ENCODE results near the gene SEPTIN7. TPM values are rescaled to one million over a fixed set of nuclear protein-coding genes. Genes with fewer than 3 reads are reported as not detected.
A peak's percentile ranks its signal among the peaks of the same experiment; 100 is the strongest.

SEPTIN7 gene
- total RNA-seq, 1 donor from 2014 or later, result 193 TPM

GRCh38 chr7:35839860-35840854, 39.3 kb downstream of the SEPTIN7 start:
- DNase-seq, result peak; percentile 3

GRCh38 chr7:35846816-35847412, 46.1 kb downstream of the SEPTIN7 start:
- no peak for DNase-seq

GRCh38 chr7:35848725-35849124, 47.9 kb downstream of the SEPTIN7 start:
- no peak for DNase-seq

GRCh38 chr7:35849158-35849831, 48.4 kb downstream of the SEPTIN7 start:
- no peak for DNase-seq

GRCh38 chr7:35849954-35850353, 49.1 kb downstream of the SEPTIN7 start:
- DNase-seq, result no peak

Other genes starting within 250 kb of the SEPTIN7 start
- gene HERPUD2, start 105.9 kb upstream of the SEPTIN7 start, total RNA-seq, result 21.8 and 30.4 TPM in 2 replicates